Fibroblast of gingiva (primary cell): ENCODE measurements around the gene PTK6.
"Not testable (repeated sequence)": the region's sequence is repeated elsewhere in the genome, so short reads cannot be mapped to it uniquely, and the experiment has no call there.

Source experiments
- DNase-seq: peaks from one replicate; pipeline ENCODE4 v3.0.0-alpha.2; 2011; ENCODE audit warnings: low read depth

PTK6 gene

DNA sequence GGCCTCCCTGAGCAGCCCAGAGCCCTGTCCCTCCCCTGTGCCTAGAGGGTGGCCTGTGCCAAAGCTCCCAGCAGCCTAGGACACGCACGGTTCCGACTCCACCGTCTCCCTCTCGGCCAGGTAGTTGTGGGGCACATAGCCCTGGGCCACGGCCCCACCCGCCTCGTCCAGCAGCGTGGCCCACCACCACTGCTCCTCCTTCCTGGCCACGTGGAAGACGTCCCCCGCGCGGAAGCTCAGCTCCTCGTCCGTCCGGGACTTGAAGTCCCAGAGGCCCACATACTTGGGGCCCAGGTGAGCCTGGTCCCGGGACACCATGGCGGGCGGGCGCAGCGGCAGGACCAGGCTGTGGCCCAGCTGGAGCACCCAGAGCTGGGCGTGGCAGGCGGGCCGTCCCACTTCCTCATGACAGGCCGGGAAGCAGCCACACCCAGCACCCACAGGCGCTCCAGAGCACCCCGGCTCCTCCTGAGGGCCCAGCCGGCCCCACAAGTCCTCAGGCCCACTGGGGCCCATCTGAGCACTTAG is at the start of gene PTK6:
PTK6 (minus strand) TSS at position 380 of the 528 bp plus-strand sequence; CDS start at position 318, 62 bp downstream.
- DNase-seq, result no peak

DNA sequence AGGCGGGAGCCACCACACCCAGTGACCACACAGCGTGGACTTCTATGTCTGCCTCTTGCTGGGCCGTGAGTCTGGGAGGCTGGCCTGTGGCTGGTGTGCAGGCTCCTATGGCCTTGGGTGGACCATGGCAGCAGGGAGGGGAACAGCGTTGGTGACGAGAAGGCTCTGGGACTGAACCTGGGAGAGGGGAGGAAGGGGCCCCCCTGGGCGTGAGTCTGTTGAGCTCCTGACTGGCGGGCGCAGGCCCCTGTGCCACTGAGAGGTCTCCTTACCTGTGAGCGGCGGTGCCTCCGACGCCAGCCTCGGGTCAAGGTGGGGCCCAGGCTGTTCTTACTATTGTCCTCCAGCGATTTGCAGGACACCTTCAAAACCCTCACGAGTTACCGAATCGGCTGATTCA is 49.6 kb upstream of the PTK6 start:
- no peak for DNase-seq

DNA sequence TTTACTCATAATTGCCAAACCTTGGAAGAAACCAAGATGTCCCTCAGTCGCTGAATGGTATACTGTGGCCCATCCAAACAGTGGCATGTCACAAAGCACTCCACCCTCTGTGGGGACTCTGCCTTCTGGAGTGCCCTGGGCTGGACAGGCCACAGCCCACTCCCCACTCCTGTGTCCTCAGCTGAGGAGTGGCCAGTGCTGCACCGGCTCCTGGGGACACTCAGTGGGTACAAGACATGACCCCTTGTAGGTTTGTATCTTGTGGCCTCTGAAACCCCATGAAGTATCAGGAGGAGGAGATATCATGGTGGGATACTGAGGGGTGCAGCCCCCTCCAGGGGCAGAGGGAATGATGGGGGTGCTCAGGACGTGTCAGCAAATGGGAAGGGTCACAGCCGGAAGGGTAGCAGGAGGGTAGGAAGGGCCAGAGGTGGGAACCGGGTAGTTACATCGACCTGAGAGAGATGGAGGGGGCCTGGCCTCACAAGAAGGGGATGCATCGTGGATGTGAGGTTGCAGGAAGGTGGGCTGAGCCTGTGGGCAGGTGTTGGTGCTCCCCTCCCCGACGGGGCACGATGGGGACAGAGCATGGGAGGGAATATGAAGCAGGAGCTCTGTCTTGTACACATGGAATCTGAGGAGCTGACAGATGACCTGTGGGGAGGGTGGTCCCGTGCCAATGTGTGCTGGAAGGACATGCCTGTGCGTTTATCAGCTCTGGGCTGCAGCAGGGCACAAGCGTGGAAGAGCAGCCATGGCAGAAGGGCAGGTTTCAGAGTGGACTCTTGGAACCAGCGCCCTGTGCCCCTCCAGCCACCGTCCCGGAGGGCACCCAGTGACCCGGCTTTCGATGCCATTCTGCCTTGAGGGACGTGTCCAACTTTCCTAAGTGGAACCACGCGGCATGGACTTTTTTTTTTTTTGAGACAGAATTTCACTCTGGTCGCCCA is 48.7 kb upstream of the PTK6 start:
- DNase-seq, result no peak

DNA sequence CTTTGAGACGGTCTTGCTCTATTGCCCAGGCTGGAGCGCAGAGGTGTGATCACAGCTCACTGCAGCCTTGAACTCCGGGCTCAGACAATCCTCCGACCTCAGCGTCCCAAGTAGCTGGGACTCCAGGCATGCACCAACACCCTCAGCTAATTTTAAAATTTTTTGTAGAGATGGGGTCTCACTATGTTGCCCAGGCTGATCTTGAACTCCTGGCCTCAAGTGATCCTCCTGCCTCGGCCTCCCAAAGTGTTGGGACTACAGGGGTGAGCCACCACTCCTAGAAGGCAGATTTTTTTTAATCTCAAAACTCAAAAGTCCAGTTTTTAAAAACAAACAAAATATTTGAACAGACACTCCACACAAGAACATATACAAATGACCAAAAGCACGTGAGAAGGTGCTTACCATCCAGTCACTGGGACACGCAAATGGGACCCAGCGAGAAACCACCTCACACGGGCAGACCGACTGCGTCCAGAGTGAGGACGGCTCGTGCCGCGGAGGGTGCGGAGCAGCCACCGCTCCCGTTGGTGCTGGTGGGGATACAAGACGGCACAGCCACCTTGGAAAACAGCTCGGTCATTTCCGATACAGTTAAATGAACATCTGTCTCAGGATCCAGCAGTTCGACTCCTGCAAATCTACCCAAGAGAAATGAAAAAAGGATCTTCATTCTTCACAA is 45.3 kb upstream of the PTK6 start:
- DNase-seq, result no peak

DNA sequence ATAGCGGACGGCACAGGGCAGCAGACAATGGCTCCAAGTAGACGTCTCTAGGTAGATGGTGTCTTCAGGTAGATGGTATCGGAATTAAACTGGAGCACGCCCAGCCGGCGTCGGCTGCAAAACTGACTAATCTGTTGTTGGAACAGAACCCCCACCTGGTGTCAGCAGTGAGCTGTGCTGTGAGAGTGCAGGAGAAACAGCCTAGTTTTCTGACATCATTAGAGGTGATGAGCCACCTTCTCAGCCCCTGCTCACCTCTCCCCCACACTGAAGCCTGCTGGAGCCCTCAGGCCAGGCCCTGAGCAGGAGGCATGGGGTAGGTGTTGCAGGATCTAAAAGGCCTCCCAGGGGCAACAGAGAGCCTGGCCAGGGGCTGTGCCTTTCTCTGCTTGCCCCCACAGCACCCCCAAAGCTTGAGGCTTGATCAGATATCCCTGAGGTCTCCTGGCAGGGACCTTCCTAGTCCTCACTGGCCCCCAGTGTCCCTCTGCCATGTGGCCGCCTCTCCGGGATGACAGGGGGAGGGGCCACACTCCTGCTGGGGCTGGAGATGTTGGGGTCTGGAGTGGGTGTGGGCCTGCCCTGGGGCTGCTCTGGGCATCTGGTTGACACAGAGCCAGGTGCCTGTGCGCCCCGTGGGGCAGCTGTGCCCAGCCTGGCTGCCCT is 43.8 kb upstream of the PTK6 start:
- DNase-seq, result no peak

DNA sequence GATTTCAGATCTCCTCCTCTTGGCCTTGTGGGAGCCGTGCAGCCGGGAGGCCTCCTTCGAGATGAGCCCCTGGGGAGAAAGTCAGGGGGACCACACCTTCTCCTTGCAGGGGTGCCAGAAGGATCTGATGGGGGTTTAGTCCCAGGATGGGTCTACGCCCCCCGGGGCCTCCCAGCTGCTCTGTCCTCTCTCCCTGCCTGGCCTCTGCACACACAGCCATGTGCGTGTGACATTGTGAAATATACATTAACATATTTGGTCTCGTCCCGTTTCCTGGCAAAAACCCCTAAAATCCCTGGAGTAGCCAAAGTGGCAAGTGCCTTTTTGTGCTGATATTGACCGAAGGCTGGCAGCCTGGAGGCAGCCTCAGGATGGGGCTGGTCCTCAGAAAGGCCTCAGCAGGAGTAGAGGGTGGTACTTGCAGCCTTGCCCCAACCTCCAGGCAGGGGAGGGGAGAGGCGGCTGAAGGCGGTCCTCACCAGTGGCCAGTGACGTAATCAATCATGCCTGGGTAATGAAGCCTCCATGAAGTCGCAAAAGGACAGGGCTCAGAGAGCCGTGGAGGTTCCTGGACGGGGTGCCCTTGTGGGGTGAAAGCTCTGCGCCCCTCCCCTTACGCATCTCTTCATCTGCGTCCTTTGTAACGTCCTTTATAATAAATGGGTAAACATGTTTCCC is 42.0 kb upstream of the PTK6 start:
- no peak for DNase-seq

DNA sequence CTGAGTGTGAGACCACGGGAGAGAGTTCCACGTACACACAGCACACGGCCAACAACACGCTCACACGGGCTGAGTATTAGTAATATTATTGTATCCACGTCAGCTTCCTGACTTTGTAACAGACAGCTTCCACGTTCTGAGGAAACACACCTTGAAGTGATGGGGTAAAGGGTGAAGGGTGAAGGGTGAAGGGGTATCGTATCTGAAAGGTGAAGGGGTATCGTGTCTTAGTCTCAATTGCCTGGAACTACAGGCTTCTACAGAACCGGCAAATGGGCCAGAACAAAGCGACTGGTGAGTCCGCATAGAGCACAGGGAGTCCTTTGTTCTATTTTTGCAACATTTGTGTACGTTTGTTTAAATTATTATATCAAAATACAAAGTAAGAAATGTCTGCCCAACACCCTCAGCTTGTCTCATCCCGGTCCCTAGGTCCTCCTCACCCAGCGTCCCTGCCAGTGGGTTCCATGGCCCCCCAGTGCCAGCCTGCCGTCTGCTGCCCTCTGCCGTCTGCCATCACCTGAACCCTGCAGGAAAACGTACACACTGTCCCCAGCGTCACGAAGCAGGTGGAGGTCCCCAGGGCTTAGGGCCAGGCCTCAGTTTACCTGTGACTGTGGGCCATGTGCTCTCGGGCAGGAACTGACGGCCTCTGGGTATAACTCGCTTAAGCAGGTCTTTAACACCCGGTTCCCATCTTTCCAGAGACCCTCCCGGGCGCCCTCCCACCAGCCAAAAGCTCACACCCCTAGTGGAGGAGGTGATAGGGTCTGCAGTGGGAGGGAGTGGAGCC is 41.2 kb upstream of the PTK6 start:
- DNase-seq, result no peak

DNA sequence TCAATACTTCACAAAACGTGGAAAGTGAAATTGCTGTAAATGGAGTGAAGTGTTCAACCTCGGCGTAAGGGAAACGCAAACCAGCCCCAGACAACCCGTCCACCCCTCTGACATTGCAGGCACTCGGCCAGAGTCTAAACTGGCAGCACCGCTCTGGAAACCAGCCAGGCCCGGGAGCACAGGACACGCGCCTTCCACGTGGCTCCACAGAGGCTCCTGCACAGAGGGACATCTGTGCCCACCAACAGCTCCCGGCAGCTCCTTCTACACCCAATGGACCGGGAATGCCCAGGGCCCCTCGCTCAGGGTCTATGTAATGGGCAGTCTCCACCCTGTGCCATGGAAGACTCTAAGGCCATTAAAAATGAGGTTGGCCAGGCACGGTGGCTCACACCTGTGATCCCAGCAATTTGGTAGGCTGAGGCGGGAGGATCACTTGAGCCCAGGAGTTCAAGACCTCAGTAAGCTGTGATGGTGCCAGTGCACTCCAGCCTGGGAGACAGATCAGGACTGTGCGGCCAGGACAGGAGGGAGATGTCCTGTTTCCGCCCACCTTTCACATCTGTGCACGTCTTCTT is 40.2 kb upstream of the PTK6 start:
- DNase-seq, result no peak

DNA sequence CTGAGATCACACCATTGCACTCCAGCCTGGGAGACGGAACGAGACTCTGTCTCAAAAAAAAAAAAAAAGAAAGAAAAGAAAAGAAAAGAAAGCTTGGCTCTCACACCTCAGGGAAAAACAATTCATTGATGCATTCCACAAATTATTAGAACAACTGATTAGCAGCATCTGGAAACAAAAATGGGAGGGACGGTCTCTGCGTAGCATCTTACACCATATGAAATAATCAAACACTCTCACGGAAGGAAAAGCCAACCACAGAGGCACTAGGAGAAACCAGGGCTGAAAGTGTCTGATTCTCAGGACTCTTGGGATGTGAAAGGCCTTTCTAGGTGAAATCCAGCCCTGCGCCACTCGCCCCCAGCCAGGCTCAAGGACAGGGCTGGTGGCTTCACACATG is 39.1 kb upstream of the PTK6 start:
- no peak for DNase-seq

DNA sequence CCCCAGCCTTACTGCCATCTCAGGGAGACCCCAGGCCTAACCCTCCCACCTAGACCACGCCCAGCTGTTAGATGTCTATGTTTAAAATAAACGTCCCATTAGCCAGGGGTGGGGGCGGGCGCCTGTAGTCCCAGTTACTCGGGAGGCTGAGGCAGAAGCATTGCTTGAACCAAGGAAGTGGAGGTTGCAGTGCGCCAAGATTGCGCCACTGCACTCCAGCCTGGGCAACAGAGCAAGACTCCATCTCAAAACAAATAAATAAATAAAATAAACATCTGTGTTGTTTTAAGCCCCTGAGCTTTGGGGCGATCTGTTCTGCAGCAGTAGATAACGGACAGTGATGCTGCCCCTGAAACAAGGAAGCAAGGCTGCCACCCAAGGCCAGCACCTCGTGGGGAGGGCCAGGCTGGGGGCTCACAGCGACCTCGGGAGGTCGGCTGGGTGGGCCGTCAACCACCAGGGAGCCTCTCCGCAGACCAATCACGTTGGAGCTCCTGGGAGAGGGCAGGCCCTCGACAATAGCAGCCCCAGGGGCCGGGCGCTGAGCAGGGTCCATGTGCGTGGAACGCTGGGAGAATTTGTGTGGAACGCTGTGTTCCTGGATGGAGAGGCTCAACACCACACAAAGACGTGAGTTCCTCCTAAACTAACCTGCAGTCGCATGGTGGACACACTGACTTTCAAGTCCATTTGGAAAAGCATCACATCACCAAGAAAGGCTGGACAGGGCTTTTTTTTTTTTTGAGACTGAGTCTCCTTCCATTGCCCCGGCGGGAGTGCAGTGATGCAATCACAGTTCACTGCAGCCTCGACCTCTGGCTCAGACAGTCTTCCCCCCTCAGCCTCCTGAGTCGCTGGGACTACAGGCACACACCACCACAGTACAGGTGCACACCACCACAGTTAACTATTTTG is 37.9 kb upstream of the PTK6 start:
- peak; percentile 55 for DNase-seq

DNA sequence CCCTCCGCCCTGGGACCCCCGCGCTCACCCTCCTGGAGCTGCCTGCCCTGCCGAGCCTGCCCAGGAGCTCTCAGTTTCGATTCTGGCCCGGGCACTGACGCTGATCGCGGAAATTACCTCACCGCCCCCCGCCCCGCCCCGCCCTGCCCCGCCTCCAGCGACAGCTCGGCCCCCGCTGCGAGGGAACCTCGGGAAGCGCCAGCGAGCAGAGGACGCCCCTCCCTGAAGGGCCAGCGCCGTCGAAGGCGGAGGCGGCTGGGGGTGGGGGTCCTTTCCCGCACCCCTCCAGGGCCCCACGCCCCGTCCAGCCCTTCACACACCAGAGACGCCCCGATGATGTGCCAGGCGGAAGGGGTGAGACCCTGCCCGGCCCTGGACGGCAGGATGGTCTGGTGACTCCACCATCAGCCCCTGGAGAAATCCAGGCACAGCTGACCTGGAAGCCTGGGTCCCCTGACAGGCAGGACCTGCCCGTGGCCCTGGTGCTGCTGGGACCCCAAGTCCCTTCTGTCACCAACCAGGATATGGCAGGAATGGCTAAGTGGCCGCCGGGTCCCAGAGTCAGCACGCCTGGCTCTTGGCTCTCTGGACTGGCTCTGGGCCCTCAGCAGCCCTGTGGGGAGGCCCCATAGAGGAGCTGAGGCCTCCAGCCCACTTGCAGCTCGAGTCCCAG is 37.1 kb upstream of the PTK6 start, which contains the start of gene HELZ2:
HELZ2 (minus strand) TSS at position 84 of the 673 bp plus-strand sequence. CDS start 1,854 bp downstream, outside the sequence.
- DNase-seq, result peak; percentile 52

DNA sequence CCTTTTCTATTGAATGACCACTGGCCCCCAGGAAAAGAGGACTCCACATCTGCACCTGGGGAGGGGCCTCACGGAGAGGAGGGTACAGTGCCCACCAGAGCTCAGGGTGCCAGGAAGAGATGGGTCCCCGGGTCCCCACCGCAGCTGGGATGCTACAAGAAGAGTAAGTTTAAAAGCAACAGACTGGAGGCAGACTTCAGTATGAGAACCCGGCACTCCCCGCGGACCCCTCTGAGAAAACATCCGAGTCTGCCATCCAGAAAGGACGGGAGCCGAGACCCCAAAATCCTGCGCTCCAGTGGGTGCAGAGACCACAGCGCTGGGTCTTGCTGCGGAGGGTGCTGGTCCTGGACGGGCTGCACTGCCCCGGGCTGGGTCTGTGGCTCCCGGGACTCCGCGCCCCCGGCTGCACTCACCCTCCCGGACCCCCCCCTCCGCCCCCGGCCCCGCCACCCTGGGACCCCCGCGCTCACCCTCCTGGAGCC is 36.5 kb upstream of the PTK6 start:
- no peak for DNase-seq

DNA sequence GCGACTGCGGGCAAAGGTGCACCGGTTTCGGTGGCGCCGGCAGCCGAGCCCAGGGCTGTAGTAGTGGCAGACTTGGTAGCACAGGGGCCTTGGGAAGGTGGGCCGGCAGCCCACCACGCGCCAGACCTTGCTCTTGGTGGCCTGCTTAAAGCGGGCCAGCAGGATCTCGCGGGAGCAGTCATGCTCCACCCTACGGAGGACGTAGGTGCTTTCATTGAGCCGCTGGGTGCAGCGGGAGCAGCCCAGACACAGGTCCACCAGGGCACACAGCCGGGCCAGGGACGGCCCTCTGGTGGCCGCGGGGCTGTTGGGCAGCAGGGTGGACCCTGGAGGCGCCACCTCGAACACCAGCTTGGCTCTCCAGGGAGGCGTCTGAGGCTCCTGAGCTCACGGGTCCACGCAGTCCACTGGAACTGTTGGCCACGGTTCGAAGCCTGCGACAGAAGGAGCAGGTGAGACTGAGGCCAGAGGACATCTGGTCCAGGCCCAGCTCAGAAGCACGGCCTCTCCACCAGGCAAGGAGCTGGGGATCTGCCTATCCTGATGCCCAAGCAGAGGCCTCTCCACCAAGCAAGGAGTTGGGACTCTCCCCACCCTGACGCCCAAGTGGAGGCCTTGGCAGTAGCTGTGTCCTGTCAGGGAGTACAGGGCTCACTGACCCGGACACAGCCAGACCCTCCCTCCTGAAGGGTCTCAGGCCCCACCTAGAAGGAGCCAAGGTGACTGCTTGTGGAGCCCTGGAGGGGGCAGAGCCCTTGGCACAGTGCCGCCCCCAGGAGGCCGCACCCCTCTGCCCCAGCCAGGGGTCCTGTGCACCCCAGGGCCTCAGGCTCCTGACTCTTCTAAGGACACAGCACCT is 35.8 kb upstream of the PTK6 start:
- no peak for DNase-seq

DNA sequence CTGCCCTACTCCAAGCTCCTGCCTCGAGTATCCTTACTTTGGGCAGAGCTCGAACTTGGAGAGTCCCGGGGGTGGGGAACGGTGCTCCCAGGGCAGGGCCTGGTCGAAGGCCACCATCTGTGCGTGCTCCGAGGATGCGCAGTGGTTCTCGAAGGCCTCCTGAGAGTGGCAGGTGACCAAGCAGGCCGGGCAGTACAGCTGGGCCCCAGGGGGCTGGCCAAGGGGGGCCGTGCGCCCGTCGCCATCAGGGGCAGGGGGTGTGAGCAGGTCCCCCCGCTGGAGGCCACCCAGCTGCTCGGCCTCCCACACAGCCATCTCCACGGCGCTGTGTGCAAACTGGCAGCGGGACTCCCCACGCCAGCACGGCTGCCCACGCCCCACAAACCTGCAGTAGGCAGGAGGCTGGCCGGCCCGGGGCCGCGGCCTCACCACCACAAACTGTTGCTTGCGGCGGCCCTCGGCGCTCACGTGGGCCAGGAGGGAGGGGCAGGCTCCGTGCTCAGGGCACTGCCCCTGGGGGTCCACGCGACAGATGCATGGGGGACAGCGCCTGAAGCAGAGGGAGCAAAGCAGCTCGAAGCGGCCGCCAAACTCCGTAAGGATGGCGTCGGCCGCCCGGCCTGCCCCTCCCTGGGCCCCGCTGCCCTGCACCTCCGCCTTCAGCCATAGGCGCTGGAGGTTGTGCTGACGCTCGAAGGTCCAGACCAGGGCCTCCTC is 35.1 kb upstream of the PTK6 start:
- DNase-seq, result no peak

DNA sequence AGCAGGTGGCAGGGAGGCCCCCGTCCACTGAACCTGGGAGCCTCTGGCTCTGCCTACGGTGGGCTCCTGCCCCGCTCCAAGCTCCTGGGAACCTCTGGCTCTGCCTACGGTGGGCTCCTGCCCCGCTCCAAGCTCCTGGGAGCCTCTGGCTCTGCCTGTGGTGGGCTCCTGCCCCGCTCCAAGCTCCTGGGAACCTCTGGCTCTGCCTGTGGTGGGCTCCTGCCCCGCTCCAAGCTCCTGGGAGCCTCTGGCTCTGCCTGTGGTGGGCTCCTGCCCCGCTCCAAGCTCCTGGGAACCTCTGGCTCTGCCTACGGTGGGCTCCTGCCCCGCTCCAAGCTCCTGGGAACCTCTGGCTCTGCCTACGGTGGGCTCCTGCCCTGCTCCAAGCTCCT is 33.9 kb upstream of the PTK6 start:
- not testable (repeated sequence) for DNase-seq

DNA sequence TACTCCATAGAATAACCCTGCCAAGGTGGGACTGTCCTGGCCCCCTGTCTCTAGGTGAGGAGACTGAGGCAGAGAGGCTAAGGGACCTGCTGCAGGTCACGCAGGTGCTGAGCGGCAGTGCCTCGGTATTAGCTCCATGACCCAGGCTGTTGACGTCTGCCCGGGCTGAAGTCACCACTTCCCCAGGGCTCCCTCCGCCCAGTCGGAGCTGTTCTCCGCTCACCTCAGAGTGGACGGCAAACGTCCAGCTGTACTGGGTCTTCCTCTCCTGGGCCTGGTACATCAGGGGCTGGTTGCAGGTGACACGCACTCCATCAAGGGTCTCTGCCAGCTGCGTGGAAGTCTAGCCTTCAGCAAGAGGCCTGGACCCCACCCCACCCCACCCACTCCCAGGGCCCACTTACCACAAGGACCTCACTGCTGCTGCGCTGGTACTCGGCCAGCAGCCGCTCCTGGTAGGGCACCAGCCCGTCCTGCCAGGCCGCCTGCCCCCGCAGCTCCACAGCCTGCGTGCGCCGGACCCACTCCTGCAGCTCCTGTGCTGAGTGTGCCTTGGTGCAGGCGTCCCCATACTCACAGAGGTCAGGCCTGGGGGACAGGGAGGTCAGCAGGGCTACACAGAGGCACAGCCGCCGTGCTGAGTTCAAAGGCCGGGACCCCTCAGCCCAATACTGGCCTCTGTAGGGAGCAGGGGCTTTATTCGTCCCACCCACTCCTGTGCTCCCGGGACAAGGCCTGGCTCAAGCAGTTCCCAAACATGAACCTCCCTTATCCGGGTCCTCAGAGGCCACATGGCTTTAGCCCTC is 33.3 kb upstream of the PTK6 start:
- DNase-seq, result no peak
